A549 (cell line): ENCODE data around the gene AFG3L2. TPM values are rescaled to one million over a fixed set of nuclear protein-coding genes. Genes with fewer than 3 reads are reported as not detected.

Source experiments
- ATAC-seq, 2 experiments: fragments of 200-7000 bp in 1 of 2; fragments of >200 bp in 1 of 2; cut with Nextera tagmentation in 1 of 2; cut with Tn5 transposase in 1 of 2; 3 replicates each; pipeline versions ENCODE4 v1.8.0 to v1.9.1; 2018 to 2020; ENCODE audit warnings: mild to moderate bottlenecking in 1 of 2, moderate library complexity in 1 of 2
- CTCF ChIA-PET: fragments of 300-600 bp; sonication (Branson Sonifier 250); formaldehyde crosslinking; extraction: SDS; loops from one replicate; lab custom pipeline; 2021; ENCODE audit warnings: antibody characterized with exemption, inconsistent platforms; lab: Yijun Ruan, JAX
- POLR2A ChIA-PET: fragments of 350-600 bp; formaldehyde crosslinking; extraction: SDS; loops from one replicate; lab custom pipeline; 2021; ENCODE audit warnings: antibody characterized with exemption, inconsistent platforms; lab: Yijun Ruan, JAX
- DNase-seq, 2 experiments: peaks; one replicate each; pipeline versions ENCODE4 v3.0.0 to v3.0.0-alpha.2; 2011 to 2016; ENCODE audit warnings: low read depth in 1 of 2, low spot score in 1 of 2
- FAIRE-seq: peaks from 2 replicates; lab custom pipeline; 2011; peaks lifted over from hg19 to GRCh38; lab: Jason Lieb, UNC
- H3K27ac ChIP-seq, 2 experiments: fragments of >200 bp; sonication (Bioruptor Twin); formaldehyde crosslinking; 3 replicates each; pipeline ENCODE4 v1.5.1; 2016 to 2017
- H3K4me1 ChIP-seq: fragments of >200 bp; sonication (Bioruptor Twin); formaldehyde crosslinking; 3 replicates; pipeline ENCODE4 v1.6.1; 2016
- H3K4me2 ChIP-seq: fragments of >200 bp; sonication (Bioruptor Twin); formaldehyde crosslinking; 3 replicates; pipeline ENCODE4 v1.6.1; 2016
- H3K4me3 ChIP-seq: fragments of >200 bp; sonication (Bioruptor Twin); formaldehyde crosslinking; 3 replicates; pipeline ENCODE4 v1.5.1; 2016
- H3K9me3 ChIP-seq: fragments of >200 bp; sonication (Bioruptor Twin); formaldehyde crosslinking; 3 replicates; pipeline ENCODE4 v1.6.1; 2016
- BHLHE40 ChIP-seq: IDR thresholded peaks from 2 replicates; pipeline ENCODE4 v1.6.1; 2012; ENCODE audit warnings: low read depth, low read length, inconsistent platforms
- CHD4 ChIP-seq: fragments of 200-600 bp; sonication (generic); IDR thresholded peaks from 2 replicates; pipeline ENCODE4 v1.6.1; 2016; ENCODE audit warnings: antibody characterized with exemption, mild to moderate bottlenecking, borderline replicate concordance
- EP300 ChIP-seq, 2 experiments: fragments of >200 bp; sonication (Bioruptor Twin); formaldehyde crosslinking; IDR thresholded peaks; 2 replicates in 1 of 2; 3 replicates in 1 of 2; pipeline ENCODE4 v1.6.1; 2016 to 2017
- FOSL2 ChIP-seq, 2 experiments: fragments of 450-650 bp in 1 of 2; fragments of >200 bp in 1 of 2; sonication (Bioruptor Twin) in 1 of 2; formaldehyde crosslinking; IDR thresholded peaks; 2 replicates each; pipeline versions ENCODE4 v1.5.0 to v1.6.1; 2016 to 2020; ENCODE audit warnings: mild to moderate bottlenecking in 1 of 2, moderate library complexity in 1 of 2
- GATA3 ChIP-seq: IDR thresholded peaks from 2 replicates; pipeline ENCODE4 v1.6.1; 2012; ENCODE audit warnings: borderline replicate concordance
- HMGXB4 ChIP-seq: fragments of 250-450 bp; sonication (Bioruptor Pico); IDR thresholded peaks from 2 replicates; pipeline ENCODE4 v1.5.0; 2021; ENCODE audit warnings: mild to moderate bottlenecking, moderate library complexity, borderline replicate concordance
- HOXB5 ChIP-seq: fragments of 250-450 bp; sonication (Bioruptor Pico); IDR thresholded peaks from 2 replicates; pipeline ENCODE4 v1.5.0; 2020; ENCODE audit warnings: mild to moderate bottlenecking, moderate library complexity
- JUN ChIP-seq, 2 experiments: fragments of >200 bp; sonication (Bioruptor Twin); formaldehyde crosslinking; IDR thresholded peaks; 2 replicates in 1 of 2; 3 replicates in 1 of 2; pipeline ENCODE4 v1.6.1; 2016 to 2017
- KDM5A ChIP-seq: fragments of 200-600 bp; sonication (generic); IDR thresholded peaks from 2 replicates; pipeline ENCODE4 v1.6.1; 2016; ENCODE audit warnings: antibody characterized with exemption, mild to moderate bottlenecking
- MAZ ChIP-seq: fragments of 150-350 bp; IDR thresholded peaks from 2 replicates; pipeline ENCODE4 v1.6.1; 2014; ENCODE audit warnings: antibody characterized with exemption, low read depth, low read length, borderline replicate concordance
- NFE2L2 ChIP-seq: fragments of 150-350 bp; conservative IDR thresholded peaks from 2 replicates; pipeline ENCODE4 v1.6.1; 2014; ENCODE audit warnings: low read length
- POLR2AphosphoS2 ChIP-seq: conservative IDR thresholded peaks from 2 replicates; pipeline ENCODE4 v1.6.1; 2012; ENCODE audit warnings: low read length, improper control_type of control experiment, inconsistent platforms
- RARB ChIP-seq: fragments of 250-450 bp; sonication (Bioruptor Pico); IDR thresholded peaks from 2 replicates; pipeline ENCODE4 v1.8.0; 2021; ENCODE audit warnings: mild to moderate bottlenecking, moderate library complexity
- REST ChIP-seq: fragments of 200-600 bp; sonication (generic); IDR thresholded peaks from 2 replicates; pipeline ENCODE4 v1.6.1; 2016; ENCODE audit warnings: antibody characterized with exemption, mild to moderate bottlenecking, moderate library complexity
- TP53 ChIP-seq: fragments of 250-450 bp; sonication (Bioruptor Pico); IDR thresholded peaks from 2 replicates; pipeline ENCODE4 v1.5.0; 2021; ENCODE audit warnings: mild to moderate bottlenecking, moderate library complexity
- WGBS: methylation state at CpG from one replicate; pipeline ENCODE4 v1.1.6; 2017; ENCODE audit errors: missing lambda C conversion rate; 5-methylcytosine and 5-hydroxymethylcytosine counted together
- polyA plus RNA-seq, 4 experiments: library from polyadenylated mRNA; depleted of rRNA in 3 of 4; stranded (reverse); fragments of >200 nt; fragmentation: RNase III in 1 of 4; extraction: RNeasy Plus Mini Kit Qiagen cat#74134 plus additional on column Dnase treatment in 1 of 4; gene quantifications; 2 replicates in 3 of 4; 3 replicates in 1 of 4; pipeline ENCODE4 v1.2.3, GENCODE V29; 2011 to 2017

The AFG3L2 gene
- polyA plus RNA-seq, 2 of the 4 experiments (the other 2 are of a cell fraction) = 33.7 to 56.4 TPM

- no peak for TF ChIP-seq REST
These were observed 58.2 kb downstream of the AFG3L2 start (continued) for GRCh38 chr18:12318857-12319256.

- POLR2A ChIA-PET = interaction anchor here (2.0 kb wide), 1 partner anchor 59 kb away, joined by 6 read pairs; the partner anchor contains the start of gene AFG3L2
- Histone ChIP-seq H3K27ac (no peak overlapping the region), H3K4me1 (no peaks in the 10 kb centered on the region), H3K4me2 (no peak overlapping the region), H3K4me3 (no peak overlapping the region), H3K9me3 (no peaks in the 10 kb centered on the region)
- FAIRE-seq (no peak), DNase-seq (no peak), ATAC-seq (peak; percentile 45 to 48; a peak in 4 of 6 replicates)
- CTCF ChIA-PET = interaction anchor here (0.6 to 4.2 kb wide), 3 partner anchors 10 to 46 kb away, joined by 3 to 25 read pairs (median 4); no protein-coding TSS in a partner anchor
- WGBS = 62% methylated on average over 5 of the region's 5 CpGs
- TF ChIP-seq JUN (IDR thresholded peaks at IDR 0.05) = no peak
- TF ChIP-seq HOXB5 (CRISPR knock-in tag) = no peak
- no peak for TF ChIP-seq EP300 (IDR thresholded peaks at IDR 0.05)
- no peak for TF ChIP-seq CHD4
- TF ChIP-seq TP53 (CRISPR knock-in tag) = no peak
These were observed 58.7 kb downstream of the AFG3L2 start for GRCh38 chr18:12318334-12318697.

- CTCF ChIA-PET = interaction anchor here (0.7 to 4.2 kb wide), 4 partner anchors 10 to 576 kb away, joined by 3 to 25 read pairs (median 4); no protein-coding TSS in a partner anchor
- FAIRE-seq (no peak), ATAC-seq (peak; percentile 48 to 51; a peak in 3 of 6 replicates), DNase-seq (peak in 1 of 2 experiments; percentile 33)
- Histone ChIP-seq H3K27ac (no peak overlapping the region), H3K4me1 (no peaks in the 10 kb centered on the region), H3K4me3 (no peak overlapping the region), H3K9me3 (no peaks in the 10 kb centered on the region), H3K4me2 (no peak overlapping the region)
- POLR2A ChIA-PET = interaction anchor here (2.0 kb wide), 1 partner anchor 59 kb away, joined by 6 read pairs; the partner anchor contains the start of gene AFG3L2
- 90% methylated on average over 6 of the region's 6 CpGs for WGBS
- no peak for TF ChIP-seq KDM5A
These were observed 59.2 kb downstream of the AFG3L2 start for GRCh38 chr18:12317664-12318333.

- ChIA-PET CTCF (interaction anchor here (2.2 kb wide), 1 partner anchor 44 kb away, joined by 6 read pairs; no protein-coding TSS in a partner anchor), POLR2A (no interaction called here)
- 86% methylated on average over 4 of the region's 5 CpGs for WGBS
- no peak overlapping the region for H3K4me3 ChIP-seq
- DNase-seq (no peak), ATAC-seq (no peak), FAIRE-seq (no peak)
- H3K4me2 ChIP-seq = no peak overlapping the region
- peaks cover 15% of the 10 kb centered on the region for H3K9me3 ChIP-seq
- no peak for TF ChIP-seq FOSL2 (IDR thresholded peaks at IDR 0.05)
- TF ChIP-seq FOSL2 (CRISPR knock-in tag; IDR thresholded peaks at IDR 0.05) = no peak
- TF ChIP-seq NFE2L2 = no peak
- no peak for TF ChIP-seq BHLHE40
- no peak for TF ChIP-seq MAZ
- no peak for TF ChIP-seq HMGXB4 (CRISPR knock-in tag)
- no peak for TF ChIP-seq RARB (CRISPR knock-in tag)
- no peak for TF ChIP-seq POLR2AphosphoS2
- no peak for TF ChIP-seq GATA3
- no peaks in the 10 kb centered on the region for H3K4me1 ChIP-seq
- no peak overlapping the region for H3K27ac ChIP-seq
These were observed 61.1 kb downstream of the AFG3L2 start for GRCh38 chr18:12315911-12316310.
